Stomach (tissue), 9 donors: ENCODE measurements around the gene KLHL17. TPM values are rescaled to one million over a fixed set of nuclear protein-coding genes. Genes with fewer than 3 reads are reported as not detected.

Experiments
- DNase-seq, 2 donors: peaks; one replicate each; pipeline versions ENCODE4 v3.0.0 to v3.0.0-alpha.2; 2013 to 2019
- H3K27ac ChIP-seq, 5 donors: fragments of 200-600 bp in 4 of 5; sonication (generic) in 4 of 5; one replicate each; pipeline ENCODE4 v1.5.1; 2013 to 2019; ENCODE audit warnings: mild to moderate bottlenecking in 1 of 5, moderate library complexity in 1 of 5
- H3K27me3 ChIP-seq, 3 donors: fragments of 200-600 bp; sonication (generic); one replicate each; pipeline ENCODE4 v1.5.1; 2017 to 2019; ENCODE audit warnings: mixed run types in 1 of 3
- H3K36me3 ChIP-seq, 4 donors: fragments of 200-600 bp; sonication (generic); 1 replicate in 3 of 4; 2 replicates in 1 of 4; pipeline ENCODE4 v1.5.1; 2016 to 2019
- H3K4me1 ChIP-seq, 4 donors: fragments of 200-600 bp; sonication (generic); one replicate each; pipeline ENCODE4 v1.5.1; 2016 to 2019
- H3K4me3 ChIP-seq, 4 donors: fragments of 200-600 bp; sonication (generic) in 3 of 4; one replicate each; pipeline ENCODE4 v1.5.1; 2016 to 2019; ENCODE audit warnings: mild to moderate bottlenecking in 1 of 4
- H3K9me3 ChIP-seq, 4 donors: fragments of 200-600 bp; sonication (generic); one replicate each; pipeline ENCODE4 v1.5.1; 2016 to 2019
- EP300 ChIP-seq: sonication (generic); formaldehyde crosslinking; IDR thresholded peaks from one replicate; pipeline ENCODE4 v1.6.1; 2017; ENCODE audit warnings: antibody characterized with exemption
- POLR2A ChIP-seq, 4 donors: fragments of 450-650 bp; IDR thresholded peaks; one replicate each; pipeline ENCODE4 v1.6.1; 2016; ENCODE audit warnings: antibody characterized with exemption in 4 of 4, control low read depth in 2 of 4, mild to moderate bottlenecking in 1 of 4, moderate library complexity in 1 of 4
- POLR2AphosphoS5 ChIP-seq, 3 donors: sonication (generic); formaldehyde crosslinking; IDR thresholded peaks; one replicate each; pipeline ENCODE4 v1.6.1; 2016; ENCODE audit warnings: antibody characterized with exemption in 3 of 3
- WGBS, 5 donors: extraction: QIAGEN DNeasy Blood & Tissue Kit in 3 of 5; methylation state at CpG; one replicate each; pipeline versions ENCODE4 v1.1.5 to v1.1.7; 2013 to 2018; 5-methylcytosine and 5-hydroxymethylcytosine counted together
- intact Hi-C: fragments of 100-400 bp; cut with DNase I; formaldehyde crosslinking; loops from one replicate; pipeline ENCODE4 v1.15.1; 2023; ENCODE audit warnings: low total_unique reads
- polyA plus RNA-seq, 3 donors: library from polyadenylated mRNA; stranded (reverse); fragments of 200-250 nt; gene quantifications; one replicate each; pipeline ENCODE4 v1.2.3, GENCODE V29; 2013
- total RNA-seq, 5 donors: library from RNA; depleted of rRNA; stranded (reverse); fragments of >200 nt; gene quantifications; one replicate each; pipeline versions ENCODE4 v1.1.0 to v1.2.3, GENCODE V29; 2014 to 2016
- TF ChIP-seq, protein P1 (sequence below), 7 experiments: fragments of 450-650 bp in 4 of 7; fragments of 200-600 bp in 3 of 7; sonication (generic) in 3 of 7; IDR thresholded peaks; one replicate each; pipeline ENCODE4 v1.5.1; 2016 to 2019; ENCODE audit warnings: antibody characterized with exemption in 7 of 7, control low read depth in 2 of 7, mild to moderate bottlenecking in 1 of 7
- donor health status: healthy with polysubstance abuse.
- donor health status: Bipolar disorder and iron deficiency.
- donor health status: healthy.

Gene KLHL17
- total and polyA plus RNA-seq, 8 donors, result 1.7 to 99.9 (median 7.6) TPM

- H3K36me3 ChIP-seq, result no peaks in the 10 kb centered on the region
- peaks cover 35 to 55% (median 48%) of the 10 kb centered on the region in 4 donors for H3K4me1 ChIP-seq
- DNase-seq, result peak in 1 of 2 donors; percentile 82
- intact Hi-C loops, result no loop called here
- no peaks in the 10 kb centered on the region for H3K9me3 ChIP-seq
- H3K27ac ChIP-seq, result peak overlapping the region; percentile 83 to 98 (median 95)
- H3K4me3 ChIP-seq, result peak overlapping the region; percentile 54 to 69 (median 58)
- TF ChIP-seq POLR2A (IDR thresholded peaks at IDR 0.05) (no peak), EP300 (no peak), POLR2AphosphoS5 (IDR thresholded peaks at IDR 0.05) (no peak)
- TF ChIP-seq, protein P1, sequence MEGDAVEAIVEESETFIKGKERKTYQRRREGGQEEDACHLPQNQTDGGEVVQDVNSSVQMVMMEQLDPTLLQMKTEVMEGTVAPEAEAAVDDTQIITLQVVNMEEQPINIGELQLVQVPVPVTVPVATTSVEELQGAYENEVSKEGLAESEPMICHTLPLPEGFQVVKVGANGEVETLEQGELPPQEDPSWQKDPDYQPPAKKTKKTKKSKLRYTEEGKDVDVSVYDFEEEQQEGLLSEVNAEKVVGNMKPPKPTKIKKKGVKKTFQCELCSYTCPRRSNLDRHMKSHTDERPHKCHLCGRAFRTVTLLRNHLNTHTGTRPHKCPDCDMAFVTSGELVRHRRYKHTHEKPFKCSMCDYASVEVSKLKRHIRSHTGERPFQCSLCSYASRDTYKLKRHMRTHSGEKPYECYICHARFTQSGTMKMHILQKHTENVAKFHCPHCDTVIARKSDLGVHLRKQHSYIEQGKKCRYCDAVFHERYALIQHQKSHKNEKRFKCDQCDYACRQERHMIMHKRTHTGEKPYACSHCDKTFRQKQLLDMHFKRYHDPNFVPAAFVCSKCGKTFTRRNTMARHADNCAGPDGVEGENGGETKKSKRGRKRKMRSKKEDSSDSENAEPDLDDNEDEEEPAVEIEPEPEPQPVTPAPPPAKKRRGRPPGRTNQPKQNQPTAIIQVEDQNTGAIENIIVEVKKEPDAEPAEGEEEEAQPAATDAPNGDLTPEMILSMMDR (IDR thresholded peaks at IDR 0.05), result no peak
- H3K27me3 ChIP-seq, result peaks cover 0 to 93% (median 43%) of the 10 kb centered on the region in 3 donors
- WGBS, 5 donors, result 0 to 5% (median 0%) methylated on average over 8 to 86 of the region's 86 CpGs
These were observed 38.8 kb downstream of the KLHL17 start for GRCh38 chr1:998995-999724.

GRCh38 chr1:999725-1000356, 39.5 kb downstream of the KLHL17 start, which contains the start of gene HES4:
Gene HES4, minus strand, starts transcription at chr1:1000097. Its CDS starts 124 bp downstream, at chr1:999973.
- peak within 1 kb of the TSS; percentile 83 to 98 (median 95) for H3K27ac ChIP-seq
- H3K4me3 ChIP-seq, result peak within 1 kb of the TSS; percentile 54 to 69 (median 58)
- intact Hi-C loops, result no loop called here
- H3K36me3 ChIP-seq, result no peaks in the 10 kb centered on the region
- peaks cover 0 to 93% (median 43%) of the 10 kb centered on the region in 3 donors for H3K27me3 ChIP-seq
- TF ChIP-seq POLR2AphosphoS5 (IDR thresholded peaks at IDR 0.05) (peak; percentile 53 to 72 (median 68)), EP300 (no peak)
- TF ChIP-seq, protein P1 (IDR thresholded peaks at IDR 0.05), result no peak
- peaks cover 37 to 61% (median 55%) of the 10 kb centered on the region in 4 donors for H3K4me1 ChIP-seq
- no peaks in the 10 kb centered on the region for H3K9me3 ChIP-seq
- peak; percentile 93 to 97 for DNase-seq
- WGBS, 5 donors, result 0 to 3% (median 0%) methylated on average over 7 to 94 of the region's 95 CpGs

DNA sequence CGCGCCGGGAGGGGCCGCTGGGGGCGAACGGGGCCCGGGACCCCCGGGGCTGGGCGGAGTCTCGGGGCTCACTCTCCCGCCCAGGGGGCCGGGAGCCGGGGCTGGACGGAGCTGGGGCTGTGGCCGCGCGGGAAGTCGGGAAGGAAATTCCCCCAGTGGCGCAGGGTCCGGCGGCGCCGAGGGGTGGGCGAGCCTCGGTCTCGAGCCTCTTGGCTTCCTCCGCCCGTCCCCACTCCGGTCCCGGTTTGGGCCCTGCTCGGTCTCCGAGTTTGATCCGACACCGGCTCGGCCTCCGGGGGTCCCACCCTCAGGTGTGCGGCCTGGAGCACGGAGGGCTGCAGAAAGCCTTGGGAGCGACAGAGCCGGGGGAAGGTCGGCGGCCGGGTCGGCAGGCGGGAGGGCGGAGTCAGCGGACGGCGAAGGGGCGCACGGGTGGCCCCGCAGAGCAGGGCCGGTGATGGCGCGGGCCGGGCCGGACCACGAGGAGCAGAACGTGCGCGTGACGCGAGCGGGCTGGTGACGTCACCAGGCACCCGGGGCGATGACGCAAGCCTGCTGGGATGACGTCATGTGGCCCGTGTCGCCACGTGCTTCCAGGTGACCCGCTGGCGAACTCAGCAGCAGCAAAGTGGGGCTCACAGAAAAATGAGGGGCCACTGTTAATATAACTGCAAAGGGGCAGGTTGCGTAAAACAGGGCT, 40.1 kb downstream of the KLHL17 start:
- Histone ChIP-seq H3K4me1 (peaks cover 44 to 68% (median 62%) of the 10 kb centered on the region in 4 donors), H3K27me3 (peaks cover 0 to 93% (median 43%) of the 10 kb centered on the region in 3 donors)

More for the DNA sequence above, 40.1 kb downstream of the KLHL17 start:
- intact Hi-C loops, result no loop called here
- peak; percentile 76 to 96 (median 76) for TF ChIP-seq POLR2AphosphoS5 (IDR thresholded peaks at IDR 0.05)
- peak; percentile 79 for TF ChIP-seq EP300
- TF ChIP-seq, protein P1 (IDR thresholded peaks at IDR 0.05), result peak in 1 of 7 experiments; percentile 5
- TF ChIP-seq POLR2A (IDR thresholded peaks at IDR 0.05), result no peak
- H3K36me3 ChIP-seq, result no peaks in the 10 kb centered on the region
- peak overlapping the region; percentile 83 to 98 (median 95) for H3K27ac ChIP-seq
- DNase-seq, result peak; percentile 80 to 95
- H3K9me3 ChIP-seq, result no peaks in the 10 kb centered on the region
- peak overlapping the region; percentile 54 to 69 (median 58) for H3K4me3 ChIP-seq
- 1 to 2% (median 1%) methylated on average over 30 to 75 of the region's 75 CpGs for WGBS, 5 donors
